ENCODE data around the gene TYR. TPM values are rescaled to one million over a fixed set of nuclear protein-coding genes. Genes with fewer than 3 reads are reported as not detected.
"Not testable (repeated sequence)": the region's sequence is repeated elsewhere in the genome, so short reads cannot be mapped to it uniquely, and the experiment has no call there.

Gene TYR
- total and polyA plus RNA-seq, 3 experiments from 2014 or later: not detected

DNA sequence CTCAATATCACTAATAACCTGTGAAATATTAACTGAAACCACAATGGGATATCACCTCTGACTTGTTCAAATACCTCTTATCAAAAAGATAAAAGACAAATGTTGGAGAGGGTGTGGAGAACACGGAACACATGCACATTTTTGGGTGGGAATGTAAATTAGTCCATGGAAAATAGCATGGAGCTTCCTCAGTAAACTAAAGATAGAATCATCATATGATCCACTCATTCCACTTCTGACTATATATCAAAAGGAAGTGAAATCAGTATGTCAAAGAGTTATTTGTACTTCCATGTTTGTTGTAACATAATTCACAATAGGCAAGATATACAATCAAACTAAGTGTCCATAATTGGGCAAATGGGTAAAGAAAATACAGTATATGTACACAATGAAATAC, 57.4 kb downstream of the TYR start:
- H3K4me1 Mint-ChIP-seq: no peaks in the 10 kb centered on the region
- Histone ChIP-seq H3K4me3 (ENCODE audit: low read length) (no peak overlapping the region), H3K4me1 (ENCODE audit: insufficient read depth, low read length) (no peaks in the 10 kb centered on the region), H3K36me3 (ENCODE audit: insufficient read depth, low read length) (no peaks in the 10 kb centered on the region), H3K27ac (ENCODE audit: low read depth, low read length) (no peak overlapping the region), H3K27me3 (ENCODE audit: insufficient read depth, low read length, poor library complexity, severe bottlenecking) (no peaks in the 10 kb centered on the region), H3K9me3 (ENCODE audit: low read length) (no peaks in the 10 kb centered on the region)
- H3K27me3 Mint-ChIP-seq: no peaks in the 10 kb centered on the region
- DNase-seq: no peak
- POLR2A ChIA-PET: no interaction called here
- CTCF ChIA-PET: no interaction called here
- H3K27ac Mint-ChIP-seq: no peak overlapping the region
- peaks cover 4 to 31% (median 7%) of the 10 kb centered on the region in 5 donors for H3K9me3 Mint-ChIP-seq
- no peaks in the 10 kb centered on the region for H3K36me3 Mint-ChIP-seq
- H3K4me3 Mint-ChIP-seq: no peak overlapping the region

DNA sequence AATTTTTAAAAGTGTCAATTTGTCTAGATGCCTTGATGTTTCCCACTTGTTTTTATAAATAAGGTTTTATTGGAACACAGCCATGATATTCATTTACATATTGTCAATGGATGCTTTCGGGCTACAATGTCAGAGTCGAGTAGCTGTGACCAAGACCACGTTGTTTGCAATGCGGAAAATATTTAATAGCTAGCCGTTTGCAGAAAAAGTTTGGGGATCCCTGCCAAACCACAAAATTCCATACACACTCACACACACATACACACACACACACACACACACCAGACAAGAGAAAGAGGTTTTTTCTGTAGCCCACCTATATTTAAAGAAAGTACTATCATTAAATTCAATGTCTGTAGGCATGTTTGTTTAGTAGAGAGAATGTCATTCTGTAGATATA, 58.3 kb downstream of the TYR start:
- H3K4me3 Mint-ChIP-seq: no peak overlapping the region
- POLR2A ChIA-PET: no interaction called here

DNA sequence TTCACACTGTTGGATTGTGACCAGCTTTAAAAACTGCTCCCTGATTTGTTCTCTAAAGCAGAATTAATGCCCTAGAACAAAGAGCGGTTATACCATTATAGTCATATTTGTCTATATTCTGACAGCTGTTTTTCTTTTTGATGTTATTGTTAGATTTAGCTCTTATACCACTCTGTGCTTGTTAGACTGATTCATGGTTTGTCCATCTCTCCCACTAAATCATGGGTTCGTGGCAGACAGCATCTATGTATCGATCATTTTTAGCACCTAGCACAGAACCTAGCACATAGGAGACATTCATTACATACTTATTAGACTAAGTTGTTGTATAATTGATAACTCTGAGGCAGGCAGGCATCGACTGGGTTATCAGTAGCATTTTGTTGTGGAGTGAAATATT, 69.3 kb downstream of the TYR start:
- H3K27ac Mint-ChIP-seq; H3K36me3 ChIP-seq (ENCODE audit: insufficient read depth, low read length); H3K4me1 ChIP-seq (ENCODE audit: insufficient read depth, low read length); POLR2A ChIA-PET; H3K9me3 ChIP-seq (ENCODE audit: low read length); H3K27me3 ChIP-seq (ENCODE audit: insufficient read depth, low read length, poor library complexity, severe bottlenecking); DNase-seq; H3K27ac ChIP-seq (ENCODE audit: low read depth, low read length); H3K4me1 Mint-ChIP-seq; H3K4me3 Mint-ChIP-seq; H3K27me3 Mint-ChIP-seq; H3K4me3 ChIP-seq (ENCODE audit: low read length); CTCF ChIA-PET; H3K36me3 Mint-ChIP-seq: not testable (repeated sequence)
- H3K9me3 Mint-ChIP-seq: peaks cover 0 to 27% (median 2%) of the 10 kb centered on the region in 5 donors

More for the DNA sequence above, 58.3 kb downstream of the TYR start:
- H3K9me3 ChIP-seq (ENCODE audit: low read length): no peaks in the 10 kb centered on the region
- Mint-ChIP-seq H3K27me3 (no peaks in the 10 kb centered on the region), H3K27ac (no peak overlapping the region), H3K9me3 (peaks cover 2 to 28% (median 7%) of the 10 kb centered on the region in 5 donors), H3K4me1 (no peaks in the 10 kb centered on the region), H3K36me3 (no peaks in the 10 kb centered on the region)
- CTCF ChIA-PET: no interaction called here
- no peaks in the 10 kb centered on the region for H3K36me3 ChIP-seq (ENCODE audit: insufficient read depth, low read length)
- no peak overlapping the region for H3K27ac ChIP-seq (ENCODE audit: low read depth, low read length)
- H3K4me1 ChIP-seq (ENCODE audit: insufficient read depth, low read length): no peaks in the 10 kb centered on the region
- DNase-seq: no peak
- no peak overlapping the region for H3K4me3 ChIP-seq (ENCODE audit: low read length)
- no peaks in the 10 kb centered on the region for H3K27me3 ChIP-seq (ENCODE audit: insufficient read depth, low read length, poor library complexity, severe bottlenecking)

DNA sequence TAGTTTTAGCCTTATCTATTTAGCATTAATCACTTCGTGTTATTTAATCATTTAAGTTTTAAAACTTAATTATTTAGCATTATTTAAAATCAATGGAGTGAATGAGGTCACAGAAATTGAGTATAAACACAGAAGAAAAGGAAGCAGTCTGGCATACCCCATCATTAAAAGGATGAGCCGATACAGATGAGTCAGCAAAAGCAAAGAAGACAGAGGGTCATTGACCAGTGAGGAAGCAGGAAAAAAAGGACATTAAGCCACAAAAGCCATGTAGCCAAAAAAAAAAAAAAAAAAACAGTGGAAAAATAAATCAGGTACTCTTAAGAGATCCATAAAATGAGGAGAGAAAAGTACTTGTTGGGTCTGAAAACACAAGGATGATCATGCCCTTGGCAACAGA, 71.5 kb downstream of the TYR start:
- Histone ChIP-seq H3K27me3 (ENCODE audit: insufficient read depth, low read length, poor library complexity, severe bottlenecking) (no peaks in the 10 kb centered on the region), H3K27ac (ENCODE audit: low read depth, low read length) (no peak overlapping the region), H3K9me3 (ENCODE audit: low read length) (no peaks in the 10 kb centered on the region), H3K4me1 (ENCODE audit: insufficient read depth, low read length) (no peaks in the 10 kb centered on the region), H3K36me3 (ENCODE audit: insufficient read depth, low read length) (no peaks in the 10 kb centered on the region), H3K4me3 (ENCODE audit: low read length) (no peak overlapping the region)
- Mint-ChIP-seq H3K27ac (no peak overlapping the region), H3K4me3 (no peak overlapping the region), H3K4me1 (no peaks in the 10 kb centered on the region), H3K36me3 (no peaks in the 10 kb centered on the region), H3K27me3 (no peaks in the 10 kb centered on the region), H3K9me3 (peaks cover 0 to 25% (median 2%) of the 10 kb centered on the region in 5 donors)
- ChIA-PET POLR2A (no interaction called here), CTCF (no interaction called here)
- DNase-seq: no peak

DNA sequence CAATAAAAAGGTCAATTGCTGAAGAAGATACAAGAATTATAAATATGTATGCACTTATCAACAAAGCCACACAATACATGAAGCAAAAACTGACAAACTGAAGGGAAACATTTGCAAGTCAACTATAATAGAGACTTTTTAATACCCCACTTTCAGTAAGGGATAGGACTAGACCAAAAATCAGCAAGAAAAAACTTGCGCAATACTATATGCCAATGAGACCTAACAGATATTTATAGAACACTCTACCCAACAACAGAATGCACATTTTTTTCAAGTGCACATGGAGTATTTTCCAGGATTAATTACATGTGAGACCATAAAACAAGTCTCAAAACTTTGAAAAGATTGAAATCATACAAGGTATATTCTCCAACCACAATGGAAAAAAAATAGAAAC, 83.8 kb downstream of the TYR start:
- H3K36me3 Mint-ChIP-seq; H3K9me3 Mint-ChIP-seq; POLR2A ChIA-PET; H3K27me3 ChIP-seq (ENCODE audit: insufficient read depth, low read length, poor library complexity, severe bottlenecking); DNase-seq; H3K27ac Mint-ChIP-seq; H3K27ac ChIP-seq (ENCODE audit: low read depth, low read length); H3K4me1 ChIP-seq (ENCODE audit: insufficient read depth, low read length); H3K4me1 Mint-ChIP-seq; H3K27me3 Mint-ChIP-seq; H3K9me3 ChIP-seq (ENCODE audit: low read length); H3K4me3 ChIP-seq (ENCODE audit: low read length); H3K4me3 Mint-ChIP-seq; H3K36me3 ChIP-seq (ENCODE audit: insufficient read depth, low read length); CTCF ChIA-PET: not testable (repeated sequence)

DNA sequence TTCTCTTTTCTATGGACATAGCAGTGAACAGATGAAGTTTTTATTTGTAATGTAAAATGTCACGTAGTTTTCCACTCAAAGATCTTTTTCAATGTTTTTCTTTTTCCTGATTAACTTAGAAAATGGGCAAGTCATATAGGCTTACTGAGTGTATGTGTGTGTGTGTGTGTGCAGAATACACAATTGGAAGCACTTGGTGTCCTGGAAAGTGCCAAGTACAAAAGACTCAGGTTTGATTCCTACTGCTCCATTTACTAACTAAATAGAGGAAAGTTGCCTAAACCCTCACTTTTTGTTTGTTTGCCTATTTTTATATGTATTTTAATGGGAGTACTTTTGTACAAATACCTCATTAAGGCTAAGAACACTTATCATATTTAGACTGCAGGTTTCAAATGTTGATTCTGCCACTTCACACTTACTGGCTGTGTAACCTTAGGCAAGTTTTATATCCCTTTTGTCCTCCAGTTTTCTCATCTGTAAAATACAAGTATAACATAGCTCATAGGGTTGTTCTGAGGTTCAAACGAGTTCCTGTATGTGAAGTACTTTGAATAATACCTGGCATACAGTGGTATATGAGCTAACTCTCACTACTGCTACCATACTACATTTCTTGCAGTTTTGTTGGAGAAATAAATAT, 90.1 kb downstream of the TYR start:
- Mint-ChIP-seq H3K27ac (no peak overlapping the region), H3K36me3 (no peaks in the 10 kb centered on the region), H3K9me3 (peaks cover 0 to 6% (median 0%) of the 10 kb centered on the region in 5 donors), H3K27me3 (no peaks in the 10 kb centered on the region), H3K4me1 (no peaks in the 10 kb centered on the region), H3K4me3 (no peak overlapping the region)
- DNase-seq: no peak
- Histone ChIP-seq H3K9me3 (ENCODE audit: low read length) (no peaks in the 10 kb centered on the region), H3K27ac (ENCODE audit: low read depth, low read length) (no peak overlapping the region), H3K36me3 (ENCODE audit: insufficient read depth, low read length) (no peaks in the 10 kb centered on the region), H3K27me3 (ENCODE audit: insufficient read depth, low read length, poor library complexity, severe bottlenecking) (no peaks in the 10 kb centered on the region), H3K4me1 (ENCODE audit: insufficient read depth, low read length) (no peaks in the 10 kb centered on the region), H3K4me3 (ENCODE audit: low read length) (no peak overlapping the region)
- ChIA-PET POLR2A (no interaction called here), CTCF (no interaction called here)

DNA sequence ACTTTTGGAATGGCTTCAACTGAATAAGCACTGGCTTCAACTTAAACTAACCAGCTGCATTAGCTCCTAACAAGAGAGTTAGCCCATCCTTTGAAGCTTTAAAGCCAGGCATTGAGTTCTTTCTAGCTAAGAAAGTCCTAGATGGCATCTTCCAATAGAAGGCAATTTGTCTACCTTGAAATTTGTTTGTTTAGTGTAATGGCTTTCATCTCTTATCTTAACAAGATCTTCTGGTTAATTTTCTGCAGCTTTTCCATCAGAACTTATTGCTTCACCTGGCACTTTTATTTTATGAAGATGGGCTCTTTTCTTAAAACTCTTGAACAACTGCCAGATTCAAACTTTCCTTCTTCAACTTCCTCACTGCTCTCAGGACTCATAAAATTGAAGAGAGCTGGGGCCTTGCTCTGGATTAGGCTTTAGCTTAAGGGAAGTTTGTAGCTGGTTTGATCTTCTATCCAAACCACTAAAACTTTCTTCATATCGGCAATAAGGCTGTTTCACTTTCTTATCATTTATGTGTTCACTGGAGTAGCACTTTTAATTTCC, 94.9 kb downstream of the TYR start:
- H3K27ac ChIP-seq (ENCODE audit: low read depth, low read length); POLR2A ChIA-PET; H3K27me3 Mint-ChIP-seq; H3K9me3 Mint-ChIP-seq; DNase-seq; H3K27me3 ChIP-seq (ENCODE audit: insufficient read depth, low read length, poor library complexity, severe bottlenecking); CTCF ChIA-PET; H3K4me1 Mint-ChIP-seq; H3K4me3 Mint-ChIP-seq; H3K4me3 ChIP-seq (ENCODE audit: low read length); H3K36me3 Mint-ChIP-seq; H3K4me1 ChIP-seq (ENCODE audit: insufficient read depth, low read length); H3K9me3 ChIP-seq (ENCODE audit: low read length); H3K27ac Mint-ChIP-seq; H3K36me3 ChIP-seq (ENCODE audit: insufficient read depth, low read length): not testable (repeated sequence)

DNA sequence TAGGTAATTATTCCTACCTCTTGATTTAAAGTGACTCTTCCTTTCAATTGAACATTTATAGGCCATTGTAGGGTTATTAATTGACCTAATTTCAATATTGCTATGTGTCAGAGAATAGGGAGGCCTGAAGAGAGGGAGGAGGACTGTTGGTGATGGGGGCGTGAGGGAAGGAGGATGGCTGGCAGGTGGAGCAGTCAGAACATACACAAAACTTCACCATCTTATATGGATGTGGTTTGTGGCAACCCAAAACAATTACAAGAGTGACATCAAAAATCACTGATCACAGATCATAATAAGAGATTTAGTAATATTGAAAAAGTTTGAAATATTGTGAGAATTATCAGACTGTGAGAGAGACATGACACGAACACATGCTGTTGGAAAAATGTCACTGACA, 95.5 kb downstream of the TYR start:
- H3K27ac ChIP-seq (ENCODE audit: low read depth, low read length); H3K36me3 Mint-ChIP-seq; H3K4me1 Mint-ChIP-seq; H3K4me1 ChIP-seq (ENCODE audit: insufficient read depth, low read length); H3K27me3 Mint-ChIP-seq; POLR2A ChIA-PET; H3K4me3 ChIP-seq (ENCODE audit: low read length); H3K36me3 ChIP-seq (ENCODE audit: insufficient read depth, low read length); H3K27ac Mint-ChIP-seq; H3K9me3 ChIP-seq (ENCODE audit: low read length); CTCF ChIA-PET; H3K27me3 ChIP-seq (ENCODE audit: insufficient read depth, low read length, poor library complexity, severe bottlenecking); H3K9me3 Mint-ChIP-seq; H3K4me3 Mint-ChIP-seq; DNase-seq: not testable (repeated sequence)

DNA sequence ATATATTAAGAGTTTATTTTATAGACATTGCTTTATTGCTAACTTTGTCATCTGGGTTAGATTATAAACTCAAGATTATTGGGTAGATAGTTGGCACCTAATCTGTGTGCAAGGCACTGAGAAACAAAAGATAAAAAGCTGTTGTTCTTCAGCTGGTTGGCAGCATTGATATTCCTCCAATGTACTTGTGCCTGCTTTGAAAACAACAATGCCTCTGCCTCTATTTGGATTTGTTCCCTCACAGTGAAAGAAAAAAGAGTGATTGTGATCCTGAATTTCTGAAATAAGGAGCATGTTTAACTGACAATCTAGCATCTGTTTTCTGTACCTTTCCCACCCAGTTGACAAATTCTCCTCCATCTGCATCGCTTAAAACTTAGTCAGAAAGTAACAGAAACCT, 98.3 kb downstream of the TYR start:
- H3K27ac Mint-ChIP-seq: no peak overlapping the region
- peaks cover 0 to 16% (median 2%) of the 10 kb centered on the region in 5 donors for H3K9me3 Mint-ChIP-seq
- CTCF ChIA-PET: no interaction called here
- H3K27ac ChIP-seq (ENCODE audit: low read depth, low read length): no peak overlapping the region
- H3K36me3 Mint-ChIP-seq: no peaks in the 10 kb centered on the region
- no peaks in the 10 kb centered on the region for H3K27me3 ChIP-seq (ENCODE audit: insufficient read depth, low read length, poor library complexity, severe bottlenecking)
- H3K4me3 Mint-ChIP-seq: no peak overlapping the region
- H3K4me3 ChIP-seq (ENCODE audit: low read length): no peak overlapping the region
- H3K27me3 Mint-ChIP-seq: no peaks in the 10 kb centered on the region
- H3K36me3 ChIP-seq (ENCODE audit: insufficient read depth, low read length): no peaks in the 10 kb centered on the region
- POLR2A ChIA-PET: no interaction called here
- no peaks in the 10 kb centered on the region for H3K9me3 ChIP-seq (ENCODE audit: low read length)
- DNase-seq: no peak
- no peaks in the 10 kb centered on the region for H3K4me1 Mint-ChIP-seq
- H3K4me1 ChIP-seq (ENCODE audit: insufficient read depth, low read length): no peaks in the 10 kb centered on the region

Measured in CD8-positive, alpha-beta memory T cell (primary cell).